ENCODE measurements around the gene RPS8.
"Not testable (repeated sequence)": the region's sequence is repeated elsewhere in the genome, so short reads cannot be mapped to it uniquely, and the experiment has no call there.

RPS8 gene

GRCh38 chr1:44820328-44821239 is 45.2 kb downstream of the RPS8 start:
- DNase-seq: no peak

- no peak for DNase-seq
Observed at GRCh38 chr1:44821240-44821715, 45.9 kb downstream of the RPS8 start.

GRCh38 chr1:44822131-44822701 is 46.9 kb downstream of the RPS8 start:
- no peak for DNase-seq

GRCh38 chr1:44822981-44823451 is 47.7 kb downstream of the RPS8 start:
- DNase-seq: no peak

- not testable (repeated sequence) for DNase-seq
Observed at GRCh38 chr1:44824392-44824791, 49.1 kb downstream of the RPS8 start.

- DNase-seq: no peak
Observed at GRCh38 chr1:44826375-44827196, 51.2 kb downstream of the RPS8 start.

- DNase-seq: no peak
Observed at GRCh38 chr1:44827197-44828002, 52.1 kb downstream of the RPS8 start.

GRCh38 chr1:44828003-44828651 is 52.8 kb downstream of the RPS8 start:
- no peak for DNase-seq
